HG02759 (cell line): ENCODE results near the gene MYL7.
"Not testable (repeated sequence)": the region's sequence is repeated elsewhere in the genome, so short reads cannot be mapped to it uniquely, and the experiment has no call there.

ENCODE experiments used
- ATAC-seq: cut with Tn5 transposase; IDR thresholded peaks from one replicate; pipeline ENCODE4 v1.9.1; 2021; ENCODE audit warnings: mild to moderate bottlenecking, moderate library complexity; ENCODE audit not compliant: unreplicated experiment

The MYL7 gene

GRCh38 chr7:44172352-44172751, 31.2 kb upstream of the MYL7 start:
- no peak for ATAC-seq

- not testable (repeated sequence) for ATAC-seq
Measured at GRCh38 chr7:44171901-44172300, 30.8 kb upstream of the MYL7 start.

- no peak for ATAC-seq
Measured at GRCh38 chr7:44167920-44168319, 26.8 kb upstream of the MYL7 start.

GRCh38 chr7:44163591-44163990, 22.5 kb upstream of the MYL7 start:
- ATAC-seq: no peak

GRCh38 chr7:44162785-44163395, 21.8 kb upstream of the MYL7 start:
- ATAC-seq: no peak

- ATAC-seq: no peak
Measured at GRCh38 chr7:44162179-44162578, 21.0 kb upstream of the MYL7 start.

GRCh38 chr7:44161371-44161770, 20.2 kb upstream of the MYL7 start:
- ATAC-seq: no peak

- no peak for ATAC-seq
Measured at GRCh38 chr7:44159824-44160630, 18.9 kb upstream of the MYL7 start.

- no peak for ATAC-seq
Measured at GRCh38 chr7:44158873-44159631, 17.9 kb upstream of the MYL7 start.

- ATAC-seq: no peak
Measured at GRCh38 chr7:44158096-44158872, 17.2 kb upstream of the MYL7 start.

- ATAC-seq: no peak
Measured at GRCh38 chr7:44157116-44158080, 16.3 kb upstream of the MYL7 start.

- ATAC-seq: no peak
Measured at GRCh38 chr7:44156453-44157010, 15.4 kb upstream of the MYL7 start.

- ATAC-seq: no peak
Measured at GRCh38 chr7:44155191-44156185, 14.4 kb upstream of the MYL7 start.

- ATAC-seq: no peak
Measured at GRCh38 chr7:44154703-44155102, 13.6 kb upstream of the MYL7 start.

- no peak for ATAC-seq
Measured at GRCh38 chr7:44153948-44154335, 12.8 kb upstream of the MYL7 start.

- ATAC-seq: no peak
Measured at GRCh38 chr7:44152971-44153947, 12.1 kb upstream of the MYL7 start.

GRCh38 chr7:44151956-44152355, 10.8 kb upstream of the MYL7 start:
- no peak for ATAC-seq
